K562 (cell line): Measurements from ENCODE around the gene CHCT1. TPM values are rescaled to one million over a fixed set of nuclear protein-coding genes. Genes with fewer than 3 reads are reported as not detected.

Experiments used
- CXXC5 ChIP-seq: fragments of 250-450 bp; sonication (Bioruptor Pico); IDR thresholded peaks from 2 replicates; pipeline ENCODE4 v1.8.0; 2022; ENCODE audit warnings: inconsistent platforms, mild to moderate bottlenecking, moderate library complexity
- HOMEZ ChIP-seq: fragments of 250-450 bp; sonication (Bioruptor Pico); IDR thresholded peaks from 2 replicates; pipeline ENCODE4 v1.4.0; 2020; ENCODE audit warnings: mild to moderate bottlenecking, moderate library complexity
- MXD1 ChIP-seq: fragments of 250-450 bp; sonication (Bioruptor Pico); IDR thresholded peaks from 2 replicates; pipeline ENCODE4 v1.8.0; 2021; ENCODE audit warnings: borderline replicate concordance, mild to moderate bottlenecking, moderate library complexity; ENCODE audit not compliant: poor library complexity, severe bottlenecking
- NONO ChIP-seq, 2 experiments: fragments of 200-400 bp in 1 of 2; fragments of 450-650 bp in 1 of 2; formaldehyde crosslinking in 1 of 2; IDR thresholded peaks; 2 replicates each; pipeline ENCODE4 v1.6.1; 2017; ENCODE audit warnings: low read depth in 2 of 2, mild to moderate bottlenecking in 2 of 2, moderate library complexity in 2 of 2, low read length in 1 of 2
- PPARD ChIP-seq: fragments of 250-450 bp; sonication (Bioruptor Pico); IDR thresholded peaks from 2 replicates; pipeline ENCODE4 v1.8.0; 2022; ENCODE audit warnings: inconsistent platforms, mild to moderate bottlenecking, moderate library complexity
- TSC22D4 ChIP-seq: fragments of 450-650 bp; IDR thresholded peaks from 2 replicates; pipeline ENCODE4 v1.6.1; 2016; ENCODE audit warnings: missing genetic modification characterization, missing biosample characterization, control low read depth
- ZNF76 ChIP-seq: fragments of 250-450 bp; sonication (Bioruptor Pico); IDR thresholded peaks from 2 replicates; pipeline ENCODE4 v1.4.0; 2020; ENCODE audit warnings: mild to moderate bottlenecking, moderate library complexity, borderline replicate concordance
- ZSCAN32 ChIP-seq: fragments of 450-650 bp; formaldehyde crosslinking; IDR thresholded peaks from 2 replicates; pipeline ENCODE4 v1.4.0; 2020; ENCODE audit warnings: mild to moderate bottlenecking, moderate library complexity
- polyA plus RNA-seq, 8 experiments: library from polyadenylated mRNA; depleted of rRNA in 4 of 8; stranded (reverse) in 5 of 8; unstranded in 3 of 8; fragments of >200 nt; fragmentation: Nextera tagmentation in 2 of 8; fragmentation: Illumina TruSeq in 1 of 8; extraction: Ambion mirVana in 2 of 8; extraction: Trizol in 1 of 8; gene quantifications; 2 replicates each; pipeline versions ENCODE4 v1.2.1 to v1.2.3, GENCODE V29; 2011 to 2014; ENCODE audit warnings: inconsistent platforms in 1 of 8, missing spikeins in 1 of 8
- total RNA-seq, 7 experiments: library from RNA; depleted of rRNA in 6 of 7; stranded (reverse); fragments of >200 nt in 6 of 7; fragmentation: Illumina TruSeq in 2 of 7; extraction: Trizol in 2 of 7; gene quantifications; 2 replicates each; pipeline versions ENCODE4 v1.2.1 to v1.2.3, GENCODE V29; 2011 to 2021; ENCODE audit warnings: low replicate concordance in 1 of 7
- TF ChIP-seq, protein P1 (sequence below): sonication (generic); formaldehyde crosslinking; IDR thresholded peaks from 2 replicates; pipeline ENCODE4 v1.8.0; 2023; ENCODE audit warnings: missing genetic modification reagents, mild to moderate bottlenecking, borderline replicate concordance
- TF ChIP-seq, protein P2 (sequence below): conservative IDR thresholded peaks from 2 replicates; pipeline ENCODE4 v1.6.1; 2011; ENCODE audit warnings: low read depth, mild to moderate bottlenecking, low read length; ENCODE audit not compliant: control insufficient read depth
- TF ChIP-seq, protein P3 (sequence below): sonication (generic); formaldehyde crosslinking; IDR thresholded peaks from 2 replicates; pipeline ENCODE4 v1.8.1; 2023; ENCODE audit warnings: mild to moderate bottlenecking, missing genetic modification reagents

Gene CHCT1
- total and polyA plus RNA-seq, 9 of the 15 experiments (the other 6 are each of a cell fraction or from before 2014, with no cell fraction given): not detected

DNA sequence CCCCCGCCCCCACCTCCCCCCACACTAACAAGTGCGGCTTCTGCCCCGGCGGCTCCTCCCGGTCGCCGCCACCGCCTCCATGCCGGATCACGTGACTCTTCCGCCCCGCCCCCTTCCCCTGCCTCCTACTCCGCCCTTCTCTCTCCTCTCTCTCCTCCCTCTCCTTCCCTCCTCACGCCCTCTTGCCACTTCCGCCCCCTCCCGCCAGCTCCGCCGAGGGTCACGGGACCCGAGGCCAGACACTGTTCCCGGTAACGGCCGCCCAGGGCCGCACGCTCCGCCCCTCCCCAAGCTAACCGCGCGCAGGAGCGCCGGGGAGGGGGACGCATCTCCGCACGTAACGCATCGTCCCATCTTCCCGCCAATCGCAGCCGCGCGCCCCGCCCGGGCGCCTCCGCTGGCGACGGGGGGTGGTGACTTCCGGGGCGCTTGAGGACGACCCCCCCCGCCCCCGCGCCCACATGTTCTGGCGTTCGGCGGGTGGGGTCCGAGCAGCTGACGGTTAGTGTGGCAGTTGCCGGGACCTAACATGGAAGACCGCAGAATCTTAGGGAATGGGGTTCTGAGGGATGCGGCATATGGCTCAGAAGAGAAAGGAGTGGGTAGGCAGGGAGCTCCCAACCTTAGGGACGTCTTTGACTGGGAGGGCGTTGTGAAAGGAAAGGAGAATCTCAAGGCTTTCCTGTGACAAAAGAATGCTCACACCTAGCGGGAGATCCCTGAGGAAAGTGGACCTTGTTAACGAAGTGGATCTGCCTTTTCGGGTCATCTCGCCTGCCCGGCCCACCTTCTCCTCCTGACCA lies 30.0 kb upstream of the CHCT1 start, which contains the start of gene USP32 (continued):
- TF ChIP-seq, protein P1, sequence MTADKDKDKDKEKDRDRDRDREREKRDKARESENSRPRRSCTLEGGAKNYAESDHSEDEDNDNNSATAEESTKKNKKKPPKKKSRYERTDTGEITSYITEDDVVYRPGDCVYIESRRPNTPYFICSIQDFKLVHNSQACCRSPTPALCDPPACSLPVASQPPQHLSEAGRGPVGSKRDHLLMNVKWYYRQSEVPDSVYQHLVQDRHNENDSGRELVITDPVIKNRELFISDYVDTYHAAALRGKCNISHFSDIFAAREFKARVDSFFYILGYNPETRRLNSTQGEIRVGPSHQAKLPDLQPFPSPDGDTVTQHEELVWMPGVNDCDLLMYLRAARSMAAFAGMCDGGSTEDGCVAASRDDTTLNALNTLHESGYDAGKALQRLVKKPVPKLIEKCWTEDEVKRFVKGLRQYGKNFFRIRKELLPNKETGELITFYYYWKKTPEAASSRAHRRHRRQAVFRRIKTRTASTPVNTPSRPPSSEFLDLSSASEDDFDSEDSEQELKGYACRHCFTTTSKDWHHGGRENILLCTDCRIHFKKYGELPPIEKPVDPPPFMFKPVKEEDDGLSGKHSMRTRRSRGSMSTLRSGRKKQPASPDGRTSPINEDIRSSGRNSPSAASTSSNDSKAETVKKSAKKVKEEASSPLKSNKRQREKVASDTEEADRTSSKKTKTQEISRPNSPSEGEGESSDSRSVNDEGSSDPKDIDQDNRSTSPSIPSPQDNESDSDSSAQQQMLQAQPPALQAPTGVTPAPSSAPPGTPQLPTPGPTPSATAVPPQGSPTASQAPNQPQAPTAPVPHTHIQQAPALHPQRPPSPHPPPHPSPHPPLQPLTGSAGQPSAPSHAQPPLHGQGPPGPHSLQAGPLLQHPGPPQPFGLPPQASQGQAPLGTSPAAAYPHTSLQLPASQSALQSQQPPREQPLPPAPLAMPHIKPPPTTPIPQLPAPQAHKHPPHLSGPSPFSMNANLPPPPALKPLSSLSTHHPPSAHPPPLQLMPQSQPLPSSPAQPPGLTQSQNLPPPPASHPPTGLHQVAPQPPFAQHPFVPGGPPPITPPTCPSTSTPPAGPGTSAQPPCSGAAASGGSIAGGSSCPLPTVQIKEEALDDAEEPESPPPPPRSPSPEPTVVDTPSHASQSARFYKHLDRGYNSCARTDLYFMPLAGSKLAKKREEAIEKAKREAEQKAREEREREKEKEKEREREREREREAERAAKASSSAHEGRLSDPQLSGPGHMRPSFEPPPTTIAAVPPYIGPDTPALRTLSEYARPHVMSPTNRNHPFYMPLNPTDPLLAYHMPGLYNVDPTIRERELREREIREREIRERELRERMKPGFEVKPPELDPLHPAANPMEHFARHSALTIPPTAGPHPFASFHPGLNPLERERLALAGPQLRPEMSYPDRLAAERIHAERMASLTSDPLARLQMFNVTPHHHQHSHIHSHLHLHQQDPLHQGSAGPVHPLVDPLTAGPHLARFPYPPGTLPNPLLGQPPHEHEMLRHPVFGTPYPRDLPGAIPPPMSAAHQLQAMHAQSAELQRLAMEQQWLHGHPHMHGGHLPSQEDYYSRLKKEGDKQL (CRISPR knock-in tag): 0 out of 2 replicates have a peak, but pooled peaks have one; percentile 57
- TF ChIP-seq TSC22D4 (tag) (no peak), PPARD (CRISPR knock-in tag) (no peak), MXD1 (CRISPR knock-in tag) (peak; percentile 65), NONO (IDR thresholded peaks at IDR 0.05; ENCODE audit: low read depth in 2 of 2, low read length in 1 of 2) (peak in 1 of 2 experiments; percentile 71; a peak in 2 of 4 replicates), CXXC5 (CRISPR knock-in tag) (peak; percentile 100), HOMEZ (CRISPR knock-in tag) (no peak), ZSCAN32 (peak; percentile 29; the same call in 1 of the 2 replicates), ZNF76 (CRISPR knock-in tag) (no peak)
- TF ChIP-seq, protein P2, sequence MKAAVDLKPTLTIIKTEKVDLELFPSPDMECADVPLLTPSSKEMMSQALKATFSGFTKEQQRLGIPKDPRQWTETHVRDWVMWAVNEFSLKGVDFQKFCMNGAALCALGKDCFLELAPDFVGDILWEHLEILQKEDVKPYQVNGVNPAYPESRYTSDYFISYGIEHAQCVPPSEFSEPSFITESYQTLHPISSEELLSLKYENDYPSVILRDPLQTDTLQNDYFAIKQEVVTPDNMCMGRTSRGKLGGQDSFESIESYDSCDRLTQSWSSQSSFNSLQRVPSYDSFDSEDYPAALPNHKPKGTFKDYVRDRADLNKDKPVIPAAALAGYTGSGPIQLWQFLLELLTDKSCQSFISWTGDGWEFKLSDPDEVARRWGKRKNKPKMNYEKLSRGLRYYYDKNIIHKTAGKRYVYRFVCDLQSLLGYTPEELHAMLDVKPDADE: peak; percentile 78; the same call in 1 of the 2 replicates
- TF ChIP-seq, protein P3, sequence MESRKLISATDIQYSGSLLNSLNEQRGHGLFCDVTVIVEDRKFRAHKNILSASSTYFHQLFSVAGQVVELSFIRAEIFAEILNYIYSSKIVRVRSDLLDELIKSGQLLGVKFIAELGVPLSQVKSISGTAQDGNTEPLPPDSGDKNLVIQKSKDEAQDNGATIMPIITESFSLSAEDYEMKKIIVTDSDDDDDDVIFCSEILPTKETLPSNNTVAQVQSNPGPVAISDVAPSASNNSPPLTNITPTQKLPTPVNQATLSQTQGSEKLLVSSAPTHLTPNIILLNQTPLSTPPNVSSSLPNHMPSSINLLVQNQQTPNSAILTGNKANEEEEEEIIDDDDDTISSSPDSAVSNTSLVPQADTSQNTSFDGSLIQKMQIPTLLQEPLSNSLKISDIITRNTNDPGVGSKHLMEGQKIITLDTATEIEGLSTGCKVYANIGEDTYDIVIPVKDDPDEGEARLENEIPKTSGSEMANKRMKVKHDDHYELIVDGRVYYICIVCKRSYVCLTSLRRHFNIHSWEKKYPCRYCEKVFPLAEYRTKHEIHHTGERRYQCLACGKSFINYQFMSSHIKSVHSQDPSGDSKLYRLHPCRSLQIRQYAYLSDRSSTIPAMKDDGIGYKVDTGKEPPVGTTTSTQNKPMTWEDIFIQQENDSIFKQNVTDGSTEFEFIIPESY (CRISPR knock-in tag): peak; percentile 60; the same call in 1 of the 2 replicates
